Natural killer cell (primary cell): ENCODE data around the gene FAM131C. TPM values are rescaled to one million over a fixed set of nuclear protein-coding genes. Genes with fewer than 3 reads are reported as not detected.

ENCODE experiments used
- ATAC-seq, 3 donors: fragments of 150-1000 bp in 2 of 3; fragments of 200-7000 bp in 1 of 3; cut with Tn5 transposase; 1 replicate in 1 of 3; 2 replicates in 2 of 3; pipeline ENCODE4 v1.10.0; 2021; ENCODE audit warnings: mild to moderate bottlenecking in 2 of 3, moderate library complexity in 2 of 3
- DNase-seq, 2 donors: peaks; one replicate each; pipeline versions ENCODE4 v3.0.0 to v3.0.0-alpha.2; 2013 to 2021; ENCODE audit warnings: mixed read lengths in 1 of 2
- H3K27ac ChIP-seq: one replicate; pipeline ENCODE4 v1.5.1; 2013; ENCODE audit warnings: mild to moderate bottlenecking, low read length
- H3K27me3 ChIP-seq: one replicate; pipeline ENCODE4 v1.6.1; 2013; ENCODE audit warnings: low read length; ENCODE audit not compliant: control insufficient read depth, insufficient read depth
- H3K36me3 ChIP-seq: one replicate; pipeline ENCODE4 v1.6.1; 2013; ENCODE audit warnings: low read length; ENCODE audit not compliant: control insufficient read depth, insufficient read depth
- H3K4me1 ChIP-seq: one replicate; pipeline ENCODE4 v1.6.1; 2013; ENCODE audit warnings: low read length; ENCODE audit not compliant: control insufficient read depth, insufficient read depth
- H3K4me3 ChIP-seq: one replicate; pipeline ENCODE4 v1.5.1; 2013; ENCODE audit warnings: low read length
- H3K9me3 ChIP-seq: one replicate; pipeline ENCODE4 v1.6.1; 2013; ENCODE audit warnings: low read length; ENCODE audit not compliant: control insufficient read depth, insufficient read depth
- H3K27ac Mint-ChIP-seq, 2 donors: one replicate each; pipeline ENCODE4 v1.8.0; 2022; ENCODE audit warnings: mild to moderate bottlenecking in 2 of 2, mixed read lengths in 2 of 2, moderate library complexity in 1 of 2
- H3K27me3 Mint-ChIP-seq, 2 donors: one replicate each; pipeline ENCODE4 v1.8.0; 2022; ENCODE audit warnings: low read depth in 2 of 2, mixed read lengths in 2 of 2
- H3K36me3 Mint-ChIP-seq: one replicate; pipeline ENCODE4 v1.8.0; 2022; ENCODE audit warnings: mixed read lengths
- H3K4me1 Mint-ChIP-seq, 2 donors: one replicate each; pipeline ENCODE4 v1.8.0; 2022; ENCODE audit warnings: mixed read lengths in 2 of 2
- H3K4me3 Mint-ChIP-seq: one replicate; pipeline ENCODE4 v1.8.0; 2022; ENCODE audit warnings: mild to moderate bottlenecking, moderate library complexity, mixed read lengths
- H3K9me3 Mint-ChIP-seq, 2 donors: one replicate each; pipeline ENCODE4 v1.8.0; 2022; ENCODE audit warnings: mixed read lengths in 2 of 2
- CTCF ChIP-seq: fragments of 200-600 bp; IDR thresholded peaks from one replicate; pipeline ENCODE4 v1.8.0; 2022; ENCODE audit warnings: antibody characterized with exemption
- WGBS: methylation state at CpG from one replicate; pipeline ENCODE4 v1.1.7; 2013; ENCODE audit warnings: missing lambda C conversion rate; ENCODE audit not compliant: insufficient coverage; 5-methylcytosine and 5-hydroxymethylcytosine counted together
- intact Hi-C: fragments of 100-400 bp; cut with micrococcal nuclease; formaldehyde crosslinking; loops from one replicate; pipeline ENCODE4 v1.14.2; 2022
- total RNA-seq, 4 donors: library from RNA; stranded (reverse); fragments of 120-200 nt in 1 of 4; gene quantifications; one replicate each; pipeline versions ENCODE4 v1.2.3 to v1.2.4, GENCODE V29; 2013 to 2022

FAM131C gene
- total RNA-seq, 3 donors from 2014 or later (not counting 1 experiment from before 2014, with no cell fraction given), result not detected

- H3K4me3 ChIP-seq, result no peak overlapping the region
- Mint-ChIP-seq H3K4me1 (peaks cover 0 to 11% of the 10 kb centered on the region in 2 donors), H3K27ac (no peak overlapping the region), H3K9me3 (no peaks in the 10 kb centered on the region), H3K27me3 (peaks cover 0 to 14% of the 10 kb centered on the region in 2 donors), H3K4me3 (no peak overlapping the region), H3K36me3 (no peaks in the 10 kb centered on the region)
- 89% methylated on average over 4 of the region's 7 CpGs for WGBS
- peaks cover 2% of the 10 kb centered on the region for H3K27me3 ChIP-seq
- no peak for ATAC-seq
- H3K9me3 ChIP-seq, result no peaks in the 10 kb centered on the region
- TF ChIP-seq CTCF, result no peak
- H3K4me1 ChIP-seq, result no peaks in the 10 kb centered on the region
- DNase-seq, result no peak
- intact Hi-C loops, result no loop called here
- no peaks in the 10 kb centered on the region for H3K36me3 ChIP-seq
- H3K27ac ChIP-seq, result no peak overlapping the region
These were observed 14.3 kb upstream of the FAM131C start for GRCh38 chr1:16087733-16088132.

GRCh38 chr1:16085522-16085921, 12.1 kb upstream of the FAM131C start:
- intact Hi-C loops, result no loop called here
- DNase-seq (no peak), ATAC-seq (no peak)
- no peaks in the 10 kb centered on the region for H3K36me3 ChIP-seq
- peaks cover 2% of the 10 kb centered on the region for H3K27me3 ChIP-seq
- no peak overlapping the region for H3K27ac ChIP-seq
- H3K4me1 ChIP-seq, result peaks cover 3% of the 10 kb centered on the region
- no peak overlapping the region for H3K27ac Mint-ChIP-seq
- H3K4me3 Mint-ChIP-seq, result no peak overlapping the region
- H3K36me3 Mint-ChIP-seq, result no peaks in the 10 kb centered on the region
- no peak for TF ChIP-seq CTCF
- no peaks in the 10 kb centered on the region for H3K9me3 ChIP-seq
- 48% methylated on average over 6 of the region's 6 CpGs for WGBS
- no peaks in the 10 kb centered on the region for H3K9me3 Mint-ChIP-seq
- H3K27me3 Mint-ChIP-seq, result peaks cover 0 to 10% of the 10 kb centered on the region in 2 donors
- H3K4me3 ChIP-seq, result no peak overlapping the region
- H3K4me1 Mint-ChIP-seq, result peaks cover 0 to 6% of the 10 kb centered on the region in 2 donors

GRCh38 chr1:16083486-16083885, 10.0 kb upstream of the FAM131C start:
- H3K27me3 ChIP-seq, result no peaks in the 10 kb centered on the region
- intact Hi-C loops, result no loop called here
- H3K4me3 Mint-ChIP-seq, result no peak overlapping the region
- no peaks in the 10 kb centered on the region for H3K9me3 ChIP-seq
- no peak overlapping the region for H3K4me3 ChIP-seq
- DNase-seq (no peak), ATAC-seq (no peak)
- H3K4me1 ChIP-seq, result peaks cover 16% of the 10 kb centered on the region
- H3K36me3 Mint-ChIP-seq, result no peaks in the 10 kb centered on the region
- 99% methylated on average over 5 of the region's 5 CpGs for WGBS
- peaks cover 5 to 9% of the 10 kb centered on the region in 2 donors for H3K4me1 Mint-ChIP-seq
- no peak overlapping the region for H3K27ac ChIP-seq
- no peak overlapping the region for H3K27ac Mint-ChIP-seq
- peaks cover 0 to 2% of the 10 kb centered on the region in 2 donors for H3K27me3 Mint-ChIP-seq
- H3K36me3 ChIP-seq, result no peaks in the 10 kb centered on the region
- no peaks in the 10 kb centered on the region for H3K9me3 Mint-ChIP-seq
- TF ChIP-seq CTCF, result no peak
